ENCODE measurements around the gene KIF26A.

KIF26A gene

GRCh38 chr14:104113631-104114420, 24.6 kb upstream of the KIF26A start:
- DNase-seq: no peak

DNA sequence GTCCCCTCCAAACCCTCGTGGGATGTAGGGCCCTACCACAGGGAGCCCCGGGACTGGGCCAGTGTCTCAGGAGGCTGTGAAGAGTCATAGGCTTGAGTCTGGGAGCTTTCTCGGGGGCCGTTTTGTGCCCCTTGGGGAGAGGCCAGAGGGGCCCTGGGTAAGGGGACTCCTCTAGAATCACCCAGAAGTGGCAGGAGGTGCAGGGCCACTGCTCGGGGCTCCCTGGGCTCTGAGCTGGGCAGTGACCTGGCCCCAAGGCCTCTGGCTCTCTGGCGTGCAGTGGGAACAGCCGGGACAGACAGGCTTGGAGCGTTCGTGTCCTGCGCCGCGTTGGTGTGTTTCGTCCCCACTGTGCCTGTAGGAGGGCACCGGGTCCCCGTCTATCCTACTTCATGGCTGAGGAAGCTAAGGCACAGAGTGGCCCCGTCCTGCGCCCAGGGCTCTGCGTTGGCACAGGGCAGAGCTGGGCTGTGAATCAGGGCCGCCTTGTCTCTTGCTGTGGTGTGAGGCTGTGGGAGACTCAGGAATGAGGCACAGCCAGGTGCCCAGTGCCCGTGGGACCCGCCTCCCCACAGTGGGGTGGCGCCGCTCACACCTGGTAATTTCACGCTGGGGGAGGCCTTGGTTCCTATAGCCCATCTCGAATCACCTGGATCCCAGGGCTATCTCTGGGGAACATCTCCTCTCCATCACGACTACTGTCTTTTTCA, 23.8 kb upstream of the KIF26A start:
- DNase-seq: no peak

DNA sequence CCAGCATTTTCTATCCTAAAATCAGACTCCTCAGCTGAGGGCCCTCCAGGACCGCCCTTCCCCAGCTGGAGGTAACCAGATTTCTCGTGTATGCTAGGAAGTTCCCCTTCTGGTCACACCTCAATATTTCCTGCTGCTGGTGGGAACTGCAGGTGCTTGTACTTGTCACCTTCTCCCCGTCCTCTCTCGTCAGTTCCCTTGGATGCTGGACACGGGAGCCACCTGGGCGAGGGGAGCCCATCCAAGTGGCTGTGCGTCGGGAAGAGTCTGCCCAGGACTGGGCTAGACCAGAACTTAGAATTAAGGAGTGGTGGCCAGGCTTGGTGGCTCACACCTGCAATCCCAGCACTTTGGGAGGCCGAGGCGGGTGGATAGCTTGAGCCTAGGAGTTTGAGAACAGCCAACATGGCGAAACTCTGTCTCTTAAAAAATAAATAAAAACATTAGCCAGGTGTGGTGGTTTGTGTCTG, 23.2 kb upstream of the KIF26A start:
- DNase-seq: no peak

GRCh38 chr14:104115691-104116287, 22.6 kb upstream of the KIF26A start:
- no peak for DNase-seq

GRCh38 chr14:104116288-104116755, 22.1 kb upstream of the KIF26A start:
- no peak for DNase-seq

GRCh38 chr14:104116756-104117340, 21.5 kb upstream of the KIF26A start:
- no peak for DNase-seq

DNA sequence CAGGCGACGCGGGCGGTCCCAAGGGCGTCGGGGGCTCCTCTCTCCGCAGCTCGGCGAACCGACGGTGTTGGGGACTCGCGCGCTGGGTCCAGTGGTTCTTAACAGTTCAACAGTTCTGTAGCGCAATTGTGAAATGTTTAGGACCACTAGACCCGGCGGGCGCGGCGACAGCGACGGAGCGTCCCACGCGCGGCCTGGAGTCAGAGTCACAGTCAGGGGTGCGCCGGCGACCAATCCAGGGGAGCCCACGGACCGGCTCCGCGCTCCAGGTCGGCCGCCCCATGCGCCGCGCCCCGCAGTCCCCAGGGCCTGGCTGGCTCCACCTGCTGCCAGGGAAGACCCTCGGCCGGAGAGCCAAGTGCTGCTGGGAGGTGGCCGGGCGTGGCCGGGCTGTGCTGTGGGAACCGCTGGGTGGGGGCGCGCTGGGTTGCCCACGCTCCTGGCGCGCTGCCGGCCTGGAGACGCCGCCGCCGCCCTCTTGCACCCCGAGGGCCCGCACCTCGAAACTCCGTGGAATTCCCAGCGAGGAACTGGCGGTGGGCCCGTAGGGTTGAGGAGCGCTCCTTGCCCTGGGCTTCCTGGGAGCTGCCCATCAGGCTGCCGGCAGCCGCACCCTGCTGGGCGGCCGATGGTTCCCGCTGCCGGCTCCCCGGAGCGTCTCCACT, 20.9 kb upstream of the KIF26A start:
- DNase-seq: no peak

DNA sequence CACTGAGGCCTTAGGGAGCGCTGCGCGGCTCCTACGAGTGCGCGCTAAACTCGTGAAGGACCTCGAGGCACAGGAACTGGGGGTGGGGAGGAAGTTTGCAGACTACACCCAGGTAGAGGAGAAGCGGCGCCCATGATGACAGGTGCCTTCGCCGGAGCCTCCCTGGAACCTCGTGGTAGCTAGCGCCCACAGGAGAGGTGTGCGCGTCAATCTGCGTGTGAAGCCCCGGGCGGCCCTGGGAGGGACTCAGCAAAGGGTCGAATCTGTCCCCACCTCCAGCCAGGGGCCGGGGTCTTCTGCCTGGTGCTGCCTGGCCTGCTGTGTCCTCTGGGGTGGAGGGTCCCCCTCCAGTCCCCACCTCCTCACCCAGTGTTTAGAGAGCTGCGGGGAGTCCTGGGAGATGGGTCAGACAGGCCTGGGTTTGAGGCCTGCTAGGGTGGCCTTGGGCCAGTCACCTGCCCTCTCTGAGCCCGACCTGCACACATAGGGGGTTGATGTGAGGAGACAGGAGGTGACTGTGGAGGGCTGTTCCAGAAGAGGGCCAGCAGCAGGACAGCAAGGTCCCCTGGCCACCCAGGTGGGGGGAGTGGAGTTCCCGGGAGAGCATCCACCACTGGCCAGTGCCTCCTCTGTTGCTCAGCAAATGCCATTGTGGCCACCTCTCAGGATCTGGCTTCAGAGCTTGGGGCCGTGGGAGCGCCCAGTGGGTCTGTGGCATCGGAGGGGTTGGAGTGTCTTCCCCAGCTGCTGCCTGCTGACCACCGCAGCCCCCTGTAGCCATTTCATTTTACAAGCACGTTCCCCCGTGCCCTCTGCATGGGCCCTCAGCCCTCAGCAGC, 20.2 kb upstream of the KIF26A start:
- peak; percentile 65 for DNase-seq

GRCh38 chr14:104119119-104119487, 19.3 kb upstream of the KIF26A start:
- DNase-seq: no peak

DNA sequence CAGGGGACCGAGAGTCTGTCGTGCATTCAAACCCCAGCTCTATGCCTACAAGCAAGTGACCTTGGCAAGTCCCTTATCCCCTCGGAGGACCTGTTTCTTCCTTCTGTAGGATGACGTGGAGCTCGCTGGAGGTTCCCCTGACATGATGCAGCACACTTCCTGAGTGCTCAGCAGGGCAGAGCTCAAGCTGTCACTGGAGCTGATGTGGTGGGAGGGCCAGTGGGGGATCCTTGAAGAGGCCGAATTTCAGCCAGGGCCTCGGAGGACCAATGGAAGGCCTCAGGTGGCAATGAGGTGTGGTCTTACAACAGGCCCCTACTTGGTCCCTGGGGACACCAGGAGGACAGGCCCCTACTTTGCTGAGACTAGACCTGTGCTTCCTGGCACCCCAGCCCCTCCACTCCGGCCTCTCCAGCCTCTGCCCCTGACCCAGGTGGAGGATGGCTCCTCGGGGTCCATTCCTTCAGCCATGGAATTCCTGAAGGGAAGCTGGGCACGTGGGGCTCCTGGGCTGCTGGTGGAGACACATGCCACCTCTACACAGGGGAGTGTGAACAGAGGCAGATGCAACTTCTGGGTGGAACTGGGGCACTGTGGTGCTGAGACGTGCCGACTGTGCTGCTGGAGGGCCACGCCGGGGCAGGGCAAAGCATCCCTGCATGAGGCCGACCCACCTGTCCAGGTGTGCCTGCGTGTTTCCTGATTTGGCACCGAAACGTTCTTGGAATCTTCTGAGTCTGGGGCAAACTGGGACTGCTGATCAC, 18.7 kb upstream of the KIF26A start:
- no peak for DNase-seq

GRCh38 chr14:104120281-104120741, 18.1 kb upstream of the KIF26A start:
- no peak for DNase-seq

DNA sequence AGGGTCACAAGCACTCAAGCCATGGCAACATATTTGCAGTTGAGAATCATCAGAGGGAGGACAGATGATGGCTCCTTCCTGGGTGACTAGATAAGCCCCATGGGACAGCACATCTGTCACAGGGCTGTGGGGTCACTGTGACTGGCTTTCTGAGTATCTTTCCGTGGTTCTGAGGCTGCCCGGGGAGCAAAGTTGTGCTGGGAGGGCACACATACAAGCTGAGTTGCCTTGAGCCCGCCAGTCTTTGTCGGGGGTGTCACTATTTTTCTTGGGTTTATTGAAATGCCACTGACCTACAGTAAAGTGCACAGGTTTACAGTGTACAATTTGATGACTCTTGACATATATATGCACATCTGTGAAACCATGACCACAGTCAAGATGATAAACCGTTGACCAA, 17.2 kb upstream of the KIF26A start:
- DNase-seq: no peak

DNA sequence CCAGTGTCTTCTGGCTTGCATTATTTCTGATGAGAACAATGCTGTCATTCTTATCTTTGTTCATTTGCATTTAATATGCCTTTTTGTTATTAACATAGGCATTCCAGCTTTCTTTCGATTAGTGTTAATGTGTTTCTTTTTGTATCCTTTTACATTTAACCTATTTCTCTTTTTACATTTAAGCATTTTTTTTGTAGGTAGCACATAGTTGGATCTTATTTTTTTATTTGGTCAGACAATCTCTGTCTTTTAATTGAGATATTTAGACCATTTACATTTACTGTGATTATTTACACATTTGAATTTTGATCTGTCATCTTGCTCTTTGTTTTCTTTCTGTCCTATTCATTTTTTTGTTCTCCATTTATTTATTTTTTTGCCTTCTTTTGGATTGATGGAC, 14.5 kb upstream of the KIF26A start:
- no peak for DNase-seq

GRCh38 chr14:104125011-104125410, 13.4 kb upstream of the KIF26A start:
- DNase-seq: no peak

GRCh38 chr14:104126753-104127152, 11.6 kb upstream of the KIF26A start:
- DNase-seq: no peak

DNA sequence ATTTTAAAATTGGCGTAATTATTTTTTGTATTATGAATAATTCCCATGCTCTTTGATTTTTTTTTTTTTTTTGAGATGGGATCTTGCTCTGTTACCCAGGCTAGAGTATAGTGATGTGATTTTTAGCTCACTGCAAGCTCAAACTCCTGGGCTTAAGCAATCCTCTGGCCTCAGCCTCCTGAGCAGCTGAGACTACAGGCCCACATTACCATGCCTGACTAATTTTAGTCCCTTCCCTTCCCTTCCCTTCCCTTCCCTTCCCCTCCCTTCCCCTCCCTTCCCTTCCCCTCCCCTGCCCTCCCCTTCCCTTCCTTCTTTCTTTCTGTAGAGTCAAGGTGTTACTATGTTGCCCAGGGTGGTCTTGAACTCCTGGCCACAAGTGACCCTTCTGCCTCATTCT, 9.4 kb upstream of the KIF26A start:
- DNase-seq: no peak

- DNase-seq: no peak
These were observed 8.8 kb upstream of the KIF26A start for GRCh38 chr14:104129556-104129955.

DNA sequence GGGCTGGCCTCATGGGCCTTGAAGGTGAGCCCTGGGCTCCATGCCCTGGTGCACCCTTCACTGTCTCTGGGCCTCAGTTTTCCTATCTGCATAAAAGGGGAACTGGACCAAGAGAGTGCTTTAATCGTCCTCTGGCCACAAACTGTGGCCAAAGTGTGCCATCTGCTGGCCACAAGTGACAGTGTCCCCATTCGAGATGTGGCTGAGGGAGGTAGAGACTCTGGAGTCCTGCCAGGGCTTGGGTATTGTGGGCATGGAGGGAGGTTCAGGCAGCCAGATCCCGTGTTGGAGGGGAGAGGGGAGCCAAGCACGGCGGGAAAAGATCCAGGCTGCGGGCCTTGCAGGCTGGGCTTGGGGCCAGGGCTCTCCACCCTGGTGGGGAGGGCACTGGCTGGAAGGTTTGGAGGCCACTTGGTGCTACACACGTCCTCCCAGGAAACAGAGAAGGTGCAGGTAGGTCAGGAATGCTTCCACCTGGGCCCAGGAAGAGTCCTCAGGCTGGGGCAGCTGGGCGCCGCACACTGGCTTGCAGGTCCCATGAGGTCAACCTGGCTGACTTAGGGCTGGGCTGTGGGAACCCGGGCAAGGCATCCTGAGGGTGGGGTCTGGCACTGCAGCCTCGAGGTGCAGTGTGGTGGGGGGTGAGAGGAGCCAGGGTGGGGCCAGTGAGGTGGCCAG, 7.3 kb upstream of the KIF26A start:
- peak; percentile 94 for DNase-seq

DNA sequence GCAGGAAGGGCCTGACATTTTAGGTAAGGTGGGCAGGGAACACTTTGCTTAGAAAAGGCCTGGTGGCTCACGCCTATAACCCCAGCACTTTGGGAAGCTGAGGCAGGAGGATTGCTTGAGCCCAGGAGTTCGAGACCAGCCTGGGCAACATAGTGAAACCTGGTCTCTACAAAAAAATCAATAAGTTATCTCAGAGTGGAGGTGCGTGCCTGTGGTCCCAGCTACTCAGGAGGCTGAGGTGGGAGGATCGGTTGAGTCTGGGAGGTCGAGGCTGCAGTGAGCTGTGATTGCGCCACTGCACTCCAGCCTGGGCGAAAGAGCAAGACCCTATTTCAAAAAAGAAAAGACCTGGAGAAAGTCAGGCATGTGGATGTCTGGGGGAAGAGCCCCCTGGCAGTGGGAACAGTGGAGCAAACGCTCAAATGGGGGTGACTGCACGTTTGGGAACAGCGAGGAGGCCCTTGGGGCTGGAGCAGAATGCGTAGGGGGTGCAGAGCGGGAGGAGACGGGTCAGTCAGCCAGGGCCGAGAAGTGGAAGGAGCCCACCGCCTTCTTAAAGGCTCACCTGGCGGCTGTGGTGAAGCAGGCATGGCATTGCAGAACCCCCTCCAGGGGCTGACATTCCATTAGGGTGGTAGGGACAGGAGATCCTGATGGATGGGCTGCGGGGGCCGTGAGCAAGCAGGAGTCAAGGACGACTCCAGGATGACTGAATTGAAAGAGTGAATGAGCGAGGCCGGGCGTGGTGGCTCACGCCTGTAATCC, 6.2 kb upstream of the KIF26A start:
- no peak for DNase-seq

DNA sequence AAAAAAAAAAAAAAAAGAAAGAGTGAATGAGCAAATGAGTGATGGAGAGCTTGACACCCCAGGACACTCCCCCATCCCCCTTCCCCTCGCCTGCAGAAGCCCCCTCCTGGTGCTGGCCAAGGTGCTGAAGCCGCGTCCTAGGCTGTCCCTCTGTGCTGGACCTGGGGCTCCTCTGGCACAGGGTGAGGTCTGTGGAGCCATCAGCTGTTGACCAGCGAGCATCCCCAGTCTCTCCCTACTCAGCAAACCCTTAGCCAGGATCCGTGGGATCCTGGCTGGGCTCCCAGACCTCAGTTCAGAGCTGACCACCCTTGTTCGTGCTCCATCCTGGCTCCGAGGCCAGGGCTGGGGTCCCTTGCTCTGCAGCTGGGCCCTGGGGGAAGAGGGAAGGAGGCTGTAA, 5.4 kb upstream of the KIF26A start:
- no peak for DNase-seq
